Activated naive CD4-positive, alpha-beta T cell treated with anti-CD3 and anti-CD28 coated beads, Interleukin-2, amount 50 U/mL, for 24 hours (primary cell): Measurements from ENCODE around the gene ZNF691.
"Not testable (repeated sequence)": the region's sequence is repeated elsewhere in the genome, so short reads cannot be mapped to it uniquely, and the experiment has no call there.

Experiments used
- H3K27ac Mint-ChIP-seq: one replicate; pipeline ENCODE4 v1.8.0; 2021; ENCODE audit warnings: mild to moderate bottlenecking, mixed read lengths
- H3K27me3 Mint-ChIP-seq: one replicate; pipeline ENCODE4 v1.8.0; 2021; ENCODE audit warnings: mixed read lengths
- H3K36me3 Mint-ChIP-seq: one replicate; pipeline ENCODE4 v1.8.0; 2021; ENCODE audit warnings: mixed read lengths
- H3K4me1 Mint-ChIP-seq: one replicate; pipeline ENCODE4 v1.8.0; 2021; ENCODE audit warnings: mixed read lengths
- H3K4me3 Mint-ChIP-seq: one replicate; pipeline ENCODE4 v1.8.0; 2021; ENCODE audit warnings: mild to moderate bottlenecking, mixed read lengths
- H3K9me3 Mint-ChIP-seq: one replicate; pipeline ENCODE4 v1.8.0; 2021; ENCODE audit warnings: mixed read lengths

Gene ZNF691

GRCh38 chr1:42845866-42846256, 552 bp upstream of the ZNF691 start:
- H3K4me1 Mint-ChIP-seq: peaks cover 39% of the 10 kb centered on the region
- H3K4me3 Mint-ChIP-seq: peak overlapping the region; percentile 92
- H3K27ac Mint-ChIP-seq: peak overlapping the region; percentile 93
- no peaks in the 10 kb centered on the region for H3K27me3 Mint-ChIP-seq
- H3K36me3 Mint-ChIP-seq: peaks cover 15% of the 10 kb centered on the region
- H3K9me3 Mint-ChIP-seq: no peaks in the 10 kb centered on the region

- Mint-ChIP-seq H3K27ac (peak overlapping the region; percentile 84), H3K4me3 (peak overlapping the region; percentile 92), H3K27me3 (no peaks in the 10 kb centered on the region), H3K9me3 (no peaks in the 10 kb centered on the region), H3K36me3 (peaks cover 24% of the 10 kb centered on the region), H3K4me1 (peaks cover 39% of the 10 kb centered on the region)
These were observed 740 bp downstream of the ZNF691 start for GRCh38 chr1:42847111-42847595.

GRCh38 chr1:42847721-42848460, 1.5 kb downstream of the ZNF691 start:
- Mint-ChIP-seq H3K27me3 (no peaks in the 10 kb centered on the region), H3K4me3 (peak overlapping the region; percentile 92), H3K4me1 (peaks cover 39% of the 10 kb centered on the region), H3K36me3 (peaks cover 28% of the 10 kb centered on the region), H3K9me3 (no peaks in the 10 kb centered on the region), H3K27ac (peak overlapping the region; percentile 94)

DNA sequence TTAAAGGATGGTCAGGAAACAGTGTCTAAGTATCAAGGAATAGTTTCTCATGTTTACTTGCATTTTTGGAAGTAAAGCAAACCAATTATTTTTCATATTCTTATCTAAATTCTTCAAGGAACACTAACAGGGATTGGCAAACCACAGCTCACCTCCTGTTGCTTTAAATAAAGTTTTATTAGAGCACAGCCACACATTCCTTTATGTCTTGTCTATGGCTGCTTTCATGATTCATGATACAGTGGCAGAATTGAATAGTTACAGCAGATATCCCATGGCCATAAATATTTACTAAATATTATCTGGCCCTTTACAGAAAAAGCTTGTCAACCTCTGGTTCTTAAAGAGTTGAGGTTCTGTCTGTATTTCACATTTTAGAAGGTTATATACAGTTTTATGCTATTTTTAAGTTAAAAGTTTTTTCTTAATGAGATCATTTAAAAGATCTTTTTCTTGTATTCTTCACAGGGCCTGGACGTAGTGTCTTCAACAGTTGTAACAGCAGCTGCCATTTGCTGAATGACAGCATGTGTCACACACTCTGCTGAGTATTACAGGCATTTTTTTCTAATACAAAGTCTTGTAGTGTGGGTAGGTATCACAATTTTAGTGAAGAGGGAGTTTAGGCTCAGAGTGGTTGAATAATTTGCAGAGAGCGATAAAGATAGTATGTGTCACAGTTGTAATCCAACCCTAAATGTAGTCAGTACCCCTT, 2.6 kb downstream of the ZNF691 start:
- Mint-ChIP-seq H3K36me3 (peaks cover 30% of the 10 kb centered on the region), H3K27me3 (no peaks in the 10 kb centered on the region), H3K27ac (no peak overlapping the region), H3K4me1 (peaks cover 39% of the 10 kb centered on the region), H3K9me3 (no peaks in the 10 kb centered on the region), H3K4me3 (no peak overlapping the region)

DNA sequence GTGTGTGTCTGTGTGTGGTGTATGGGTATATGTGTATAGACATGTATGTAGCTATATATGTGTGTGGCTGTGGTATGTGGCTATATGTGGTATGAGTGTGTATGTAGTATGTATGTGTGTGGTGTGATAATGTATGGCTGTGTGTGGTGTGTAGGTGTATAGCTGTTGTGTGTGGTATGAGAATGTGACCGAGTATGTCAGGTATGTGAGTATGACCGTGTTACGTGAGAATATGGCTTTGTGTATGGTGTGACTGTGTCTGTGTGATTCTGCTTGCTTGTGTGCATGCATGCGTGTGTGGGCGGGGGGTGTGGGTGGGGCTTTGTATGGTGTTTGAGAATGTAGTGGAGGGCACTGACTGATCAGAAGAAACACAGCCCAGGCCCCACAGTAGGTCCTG, 3.5 kb downstream of the ZNF691 start:
- no peaks in the 10 kb centered on the region for H3K9me3 Mint-ChIP-seq
- no peaks in the 10 kb centered on the region for H3K27me3 Mint-ChIP-seq
- H3K27ac Mint-ChIP-seq: no peak overlapping the region
- H3K4me3 Mint-ChIP-seq: no peak overlapping the region
- H3K36me3 Mint-ChIP-seq: peaks cover 30% of the 10 kb centered on the region
- H3K4me1 Mint-ChIP-seq: peaks cover 39% of the 10 kb centered on the region

- Mint-ChIP-seq H3K9me3 (no peaks in the 10 kb centered on the region), H3K27me3 (no peaks in the 10 kb centered on the region), H3K27ac (no peak overlapping the region), H3K36me3 (peaks cover 30% of the 10 kb centered on the region), H3K4me1 (peaks cover 32% of the 10 kb centered on the region), H3K4me3 (no peak overlapping the region)
These were observed 5.0 kb downstream of the ZNF691 start for GRCh38 chr1:42851420-42851819.

GRCh38 chr1:42851960-42852607, 5.7 kb downstream of the ZNF691 start:
- Mint-ChIP-seq H3K9me3 (no peaks in the 10 kb centered on the region), H3K4me3 (no peak overlapping the region), H3K27me3 (no peaks in the 10 kb centered on the region), H3K36me3 (peaks cover 30% of the 10 kb centered on the region), H3K4me1 (peaks cover 31% of the 10 kb centered on the region), H3K27ac (no peak overlapping the region)

GRCh38 chr1:42852608-42852980, 6.2 kb downstream of the ZNF691 start:
- Mint-ChIP-seq H3K9me3 (no peaks in the 10 kb centered on the region), H3K27ac (no peak overlapping the region), H3K27me3 (no peaks in the 10 kb centered on the region), H3K4me3 (no peak overlapping the region), H3K36me3 (peaks cover 30% of the 10 kb centered on the region), H3K4me1 (peaks cover 26% of the 10 kb centered on the region)

DNA sequence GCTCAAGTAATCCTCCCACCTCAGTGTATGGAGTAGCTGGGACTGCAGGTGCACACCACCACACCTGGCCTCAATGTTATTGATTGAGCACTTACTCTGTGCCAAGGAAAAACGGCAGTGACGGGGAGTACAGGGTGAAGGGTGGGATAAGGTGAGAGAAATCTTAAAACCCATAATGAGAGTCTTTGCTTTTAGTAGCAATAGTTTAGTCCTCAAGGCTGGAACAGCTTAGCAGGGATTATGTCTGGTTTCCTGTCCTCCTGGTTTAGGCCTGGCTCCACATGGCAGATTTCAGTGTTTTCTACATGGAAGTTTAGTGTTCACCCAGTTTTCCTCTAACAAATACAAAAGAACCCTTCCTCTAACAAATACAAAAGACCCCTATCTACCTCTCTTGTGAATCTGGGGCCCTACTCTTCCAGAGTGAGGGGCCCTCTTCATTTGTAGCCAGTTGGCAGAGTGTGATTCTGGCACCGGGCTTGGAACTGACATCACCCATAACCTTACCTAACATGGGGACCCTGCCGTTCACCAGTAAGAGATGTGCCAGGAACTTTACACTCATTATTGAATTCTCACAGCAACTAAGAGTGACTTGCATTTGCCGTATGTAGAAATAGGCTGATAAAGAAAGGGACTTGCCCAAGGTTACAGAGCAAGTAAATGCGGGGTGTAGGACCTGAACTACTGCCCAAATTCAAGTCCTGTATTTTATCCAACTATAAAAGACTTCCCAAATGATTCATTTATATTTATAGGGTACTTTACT, 6.9 kb downstream of the ZNF691 start:
- peaks cover 19% of the 10 kb centered on the region for H3K4me1 Mint-ChIP-seq
- H3K36me3 Mint-ChIP-seq: peaks cover 30% of the 10 kb centered on the region
- no peak overlapping the region for H3K27ac Mint-ChIP-seq
- no peaks in the 10 kb centered on the region for H3K9me3 Mint-ChIP-seq
- H3K4me3 Mint-ChIP-seq: no peak overlapping the region
- H3K27me3 Mint-ChIP-seq: no peaks in the 10 kb centered on the region

DNA sequence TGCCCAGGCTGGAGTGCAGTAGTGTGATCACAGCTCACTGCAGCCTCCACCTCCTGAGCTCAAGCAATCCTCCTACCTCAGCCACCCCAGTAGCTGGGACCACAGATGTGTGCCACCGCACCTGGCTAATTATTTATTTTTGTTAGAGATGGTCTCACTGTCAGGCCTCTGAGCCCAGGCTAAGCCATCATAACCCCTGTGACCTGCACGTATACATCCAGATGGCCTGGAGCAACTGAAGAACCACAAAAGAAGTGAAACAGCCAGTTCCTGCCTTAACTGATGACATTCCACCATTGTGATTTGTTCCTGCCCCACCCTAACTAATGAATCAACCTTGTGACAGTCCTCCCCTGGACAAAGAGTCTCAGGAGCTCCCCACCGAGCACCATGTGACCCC, 10.1 kb downstream of the ZNF691 start:
- not testable (repeated sequence) for H3K27ac Mint-ChIP-seq, H3K4me1 Mint-ChIP-seq, H3K9me3 Mint-ChIP-seq, H3K36me3 Mint-ChIP-seq, H3K4me3 Mint-ChIP-seq
- H3K27me3 Mint-ChIP-seq: peaks cover 15% of the 10 kb centered on the region

GRCh38 chr1:42859366-42859765, 13.0 kb downstream of the ZNF691 start:
- not testable (repeated sequence) for H3K36me3 Mint-ChIP-seq, H3K9me3 Mint-ChIP-seq, H3K4me1 Mint-ChIP-seq, H3K4me3 Mint-ChIP-seq, H3K27ac Mint-ChIP-seq
- peaks cover 21% of the 10 kb centered on the region for H3K27me3 Mint-ChIP-seq

GRCh38 chr1:42860339-42861013, 14.1 kb downstream of the ZNF691 start:
- H3K9me3 Mint-ChIP-seq: no peaks in the 10 kb centered on the region
- H3K4me1 Mint-ChIP-seq: no peaks in the 10 kb centered on the region
- H3K36me3 Mint-ChIP-seq: peaks cover 1% of the 10 kb centered on the region
- no peak overlapping the region for H3K4me3 Mint-ChIP-seq
- H3K27ac Mint-ChIP-seq: no peak overlapping the region
- H3K27me3 Mint-ChIP-seq: peaks cover 21% of the 10 kb centered on the region

GRCh38 chr1:42861014-42861399, 14.6 kb downstream of the ZNF691 start:
- Mint-ChIP-seq H3K9me3 (no peaks in the 10 kb centered on the region), H3K27ac (no peak overlapping the region), H3K27me3 (peaks cover 21% of the 10 kb centered on the region), H3K4me1 (no peaks in the 10 kb centered on the region), H3K36me3 (peaks cover 1% of the 10 kb centered on the region), H3K4me3 (no peak overlapping the region)

GRCh38 chr1:42866549-42866948, 20.1 kb downstream of the ZNF691 start:
- Mint-ChIP-seq H3K4me1 (peaks cover 4% of the 10 kb centered on the region), H3K4me3 (no peak overlapping the region), H3K9me3 (no peaks in the 10 kb centered on the region), H3K27ac (no peak overlapping the region), H3K27me3 (peaks cover 6% of the 10 kb centered on the region), H3K36me3 (no peaks in the 10 kb centered on the region)

- H3K27me3 Mint-ChIP-seq, H3K4me3 Mint-ChIP-seq, H3K36me3 Mint-ChIP-seq, H3K9me3 Mint-ChIP-seq, H3K27ac Mint-ChIP-seq, H3K4me1 Mint-ChIP-seq: not testable (repeated sequence)
These were observed 22.1 kb downstream of the ZNF691 start for GRCh38 chr1:42868466-42868865.
